SU-DHL-6 (cell line): ENCODE results near the gene SPINT1.

Source experiments
- H2AFZ ChIP-seq: fragments of 200-600 bp; sonication (generic); 2 replicates; pipeline ENCODE4 v1.6.1; 2014; ENCODE audit warnings: low read depth, mild to moderate bottlenecking, moderate library complexity, mixed read lengths, antibody characterized with exemption, low read length; ENCODE audit not compliant: severe bottlenecking
- H3F3A ChIP-seq: fragments of 200-600 bp; shearing (Covaris generic); 2 replicates; pipeline ENCODE4 v1.6.0; 2016; ENCODE audit warnings: antibody characterized with exemption, mild to moderate bottlenecking; ENCODE audit not compliant: insufficient read depth
- H3K27ac ChIP-seq: fragments of 200-600 bp; sonication (generic); 2 replicates; pipeline ENCODE4 v1.5.1; 2016; ENCODE audit warnings: low read depth, mild to moderate bottlenecking, low read length, moderate library complexity, mixed read lengths
- H3K27me3 ChIP-seq: fragments of 200-600 bp; sonication (generic), shearing (Covaris generic); 2 replicates; pipeline ENCODE4 v1.6.0; 2014; ENCODE audit warnings: mild to moderate bottlenecking, low read length
- H3K36me3 ChIP-seq: fragments of 200-600 bp; sonication (generic); 2 replicates; pipeline ENCODE4 v1.6.1; 2014; ENCODE audit warnings: mild to moderate bottlenecking, low read length, mixed read lengths
- H3K4me2 ChIP-seq: fragments of 300-600, 200-600 bp; shearing (Covaris generic), sonication (generic); 2 replicates; pipeline ENCODE4 v1.6.0; 2014; ENCODE audit warnings: low read length, low read depth, mild to moderate bottlenecking; ENCODE audit not compliant: poor library complexity, severe bottlenecking
- H3K4me3 ChIP-seq: fragments of 200-600 bp; sonication (generic); 2 replicates; pipeline ENCODE4 v1.5.1; 2014; ENCODE audit warnings: antibody characterized with exemption, low read length, mild to moderate bottlenecking, mixed read lengths; ENCODE audit not compliant: insufficient read depth, poor library complexity, severe bottlenecking
- H3K79me2 ChIP-seq: fragments of 200-600 bp; sonication (generic); 2 replicates; pipeline ENCODE4 v1.6.1; 2014; ENCODE audit warnings: mild to moderate bottlenecking, low read length, moderate library complexity; ENCODE audit not compliant: insufficient read depth
- H3K9ac ChIP-seq: fragments of 200-600 bp; sonication (generic); 2 replicates; pipeline ENCODE4 v1.7.0; 2014; ENCODE audit warnings: mild to moderate bottlenecking, low read length
- H3K9me2 ChIP-seq: fragments of 200-600 bp; sonication (generic); replicated peaks from 2 replicates; pipeline ENCODE4 v1.6.1; 2014; ENCODE audit warnings: low read length; ENCODE audit not compliant: insufficient read depth
- H3K9me3 ChIP-seq: fragments of 200-600 bp; sonication (generic); 2 replicates; pipeline ENCODE4 v1.6.1; 2014; ENCODE audit warnings: low read length, mixed read lengths; ENCODE audit not compliant: insufficient read depth
- H4K20me1 ChIP-seq: fragments of 200-600 bp; sonication (generic); 2 replicates; pipeline ENCODE4 v1.6.1; 2014; ENCODE audit warnings: low read depth, mild to moderate bottlenecking, antibody characterized with exemption, low read length, moderate library complexity, mixed read lengths
- EZH2phosphoT487 ChIP-seq: fragments of 200-600 bp; sonication (generic), shearing (Covaris generic); conservative IDR thresholded peaks from 2 replicates; pipeline ENCODE4 v1.6.1; 2018; ENCODE audit warnings: mild to moderate bottlenecking, antibody characterized with exemption, low read length, moderate library complexity, mixed read lengths
- TF ChIP-seq, protein P1 (sequence below): fragments of 200-600 bp; sonication (generic); IDR thresholded peaks from one replicate; pipeline ENCODE4 v1.5.1; 2017; ENCODE audit warnings: antibody characterized with exemption, mild to moderate bottlenecking, low read length, moderate library complexity; ENCODE audit not compliant: insufficient read depth, poor library complexity, severe bottlenecking

Gene SPINT1

GRCh38 chr15:40853241-40853890, 9.5 kb downstream of the SPINT1 start:
- Histone ChIP-seq H3K36me3 (no peaks in the 10 kb centered on the region), H3K4me3 (no peak overlapping the region), H3F3A (no peaks in the 10 kb centered on the region), H3K9me3 (no peaks in the 10 kb centered on the region), H3K27ac (no peak overlapping the region), H4K20me1 (no peaks in the 10 kb centered on the region), H3K9me2 (no peaks in the 10 kb centered on the region), H3K4me2 (no peak overlapping the region), H2AFZ (no peak overlapping the region), H3K9ac (no peak overlapping the region), H3K27me3 (no peaks in the 10 kb centered on the region), H3K79me2 (no peaks in the 10 kb centered on the region)
- TF ChIP-seq, protein P1, sequence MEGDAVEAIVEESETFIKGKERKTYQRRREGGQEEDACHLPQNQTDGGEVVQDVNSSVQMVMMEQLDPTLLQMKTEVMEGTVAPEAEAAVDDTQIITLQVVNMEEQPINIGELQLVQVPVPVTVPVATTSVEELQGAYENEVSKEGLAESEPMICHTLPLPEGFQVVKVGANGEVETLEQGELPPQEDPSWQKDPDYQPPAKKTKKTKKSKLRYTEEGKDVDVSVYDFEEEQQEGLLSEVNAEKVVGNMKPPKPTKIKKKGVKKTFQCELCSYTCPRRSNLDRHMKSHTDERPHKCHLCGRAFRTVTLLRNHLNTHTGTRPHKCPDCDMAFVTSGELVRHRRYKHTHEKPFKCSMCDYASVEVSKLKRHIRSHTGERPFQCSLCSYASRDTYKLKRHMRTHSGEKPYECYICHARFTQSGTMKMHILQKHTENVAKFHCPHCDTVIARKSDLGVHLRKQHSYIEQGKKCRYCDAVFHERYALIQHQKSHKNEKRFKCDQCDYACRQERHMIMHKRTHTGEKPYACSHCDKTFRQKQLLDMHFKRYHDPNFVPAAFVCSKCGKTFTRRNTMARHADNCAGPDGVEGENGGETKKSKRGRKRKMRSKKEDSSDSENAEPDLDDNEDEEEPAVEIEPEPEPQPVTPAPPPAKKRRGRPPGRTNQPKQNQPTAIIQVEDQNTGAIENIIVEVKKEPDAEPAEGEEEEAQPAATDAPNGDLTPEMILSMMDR, result no peak
- TF ChIP-seq EZH2phosphoT487, result no peak

DNA sequence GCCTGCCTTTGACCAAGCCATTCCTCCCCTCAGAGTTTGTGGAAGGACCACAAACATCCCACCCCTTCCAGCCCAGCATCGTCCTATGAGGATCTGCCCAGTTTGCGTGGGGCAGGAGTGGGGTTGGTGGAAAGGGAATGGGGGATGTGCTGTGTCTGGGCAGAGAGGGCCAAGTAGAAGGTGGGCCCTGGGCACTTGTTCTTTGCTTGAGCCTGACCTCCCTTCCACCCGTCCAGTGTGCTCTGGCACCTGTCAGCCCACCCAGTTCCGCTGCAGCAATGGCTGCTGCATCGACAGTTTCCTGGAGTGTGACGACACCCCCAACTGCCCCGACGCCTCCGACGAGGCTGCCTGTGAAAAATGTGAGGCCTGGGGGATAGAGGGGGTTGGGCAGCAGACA, 10.3 kb downstream of the SPINT1 start:
- Histone ChIP-seq H3K9ac (no peak overlapping the region), H3K9me2 (no peaks in the 10 kb centered on the region), H3K27me3 (no peaks in the 10 kb centered on the region), H3F3A (no peaks in the 10 kb centered on the region), H3K79me2 (no peaks in the 10 kb centered on the region), H3K36me3 (no peaks in the 10 kb centered on the region), H3K27ac (no peak overlapping the region), H3K4me3 (no peak overlapping the region), H2AFZ (no peak overlapping the region), H4K20me1 (no peaks in the 10 kb centered on the region), H3K4me2 (no peak overlapping the region), H3K9me3 (no peaks in the 10 kb centered on the region)
- TF ChIP-seq EZH2phosphoT487, result no peak

DNA sequence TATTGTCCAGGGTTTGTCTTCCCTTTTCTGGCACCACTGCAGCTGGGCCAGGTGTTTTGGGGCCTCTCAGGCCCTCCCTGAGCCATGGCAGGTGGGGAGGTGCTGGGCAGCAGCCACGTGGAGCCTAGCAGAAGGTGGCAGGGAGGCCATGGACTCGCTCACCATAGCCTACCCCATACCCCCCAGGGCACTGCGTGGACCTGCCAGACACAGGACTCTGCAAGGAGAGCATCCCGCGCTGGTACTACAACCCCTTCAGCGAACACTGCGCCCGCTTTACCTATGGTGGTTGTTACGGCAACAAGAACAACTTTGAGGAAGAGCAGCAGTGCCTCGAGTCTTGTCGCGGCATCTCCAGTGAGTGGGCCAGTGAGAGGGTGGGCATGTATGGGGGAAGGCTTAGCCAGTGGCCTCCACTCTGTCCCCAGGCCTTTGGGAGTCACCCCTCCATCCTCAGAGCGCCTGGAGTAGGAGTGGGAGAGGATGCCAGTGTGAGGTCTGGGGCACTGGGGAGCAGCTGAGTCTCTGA, 11.9 kb downstream of the SPINT1 start:
- no peak for TF ChIP-seq EZH2phosphoT487
- TF ChIP-seq, protein P1, result no peak
- Histone ChIP-seq H3K9ac (no peak overlapping the region), H3K9me3 (no peaks in the 10 kb centered on the region), H3K4me3 (no peak overlapping the region), H3K79me2 (no peaks in the 10 kb centered on the region), H3F3A (no peaks in the 10 kb centered on the region), H3K9me2 (no peaks in the 10 kb centered on the region), H3K4me2 (no peak overlapping the region), H3K27me3 (no peaks in the 10 kb centered on the region), H3K27ac (no peak overlapping the region), H2AFZ (no peak overlapping the region), H3K36me3 (no peaks in the 10 kb centered on the region), H4K20me1 (no peaks in the 10 kb centered on the region)

DNA sequence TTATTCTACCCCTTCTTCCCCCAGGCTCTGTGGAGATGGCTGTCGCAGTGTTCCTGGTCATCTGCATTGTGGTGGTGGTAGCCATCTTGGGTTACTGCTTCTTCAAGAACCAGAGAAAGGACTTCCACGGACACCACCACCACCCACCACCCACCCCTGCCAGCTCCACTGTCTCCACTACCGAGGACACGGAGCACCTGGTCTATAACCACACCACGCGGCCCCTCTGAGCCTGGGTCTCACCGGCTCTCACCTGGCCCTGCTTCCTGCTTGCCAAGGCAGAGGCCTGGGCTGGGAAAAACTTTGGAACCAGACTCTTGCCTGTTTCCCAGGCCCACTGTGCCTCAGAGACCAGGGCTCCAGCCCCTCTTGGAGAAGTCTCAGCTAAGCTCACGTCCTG, 12.9 kb downstream of the SPINT1 start:
- H3K9ac ChIP-seq, result no peak overlapping the region
- H3K27ac ChIP-seq, result no peak overlapping the region
- H3K9me2 ChIP-seq, result no peaks in the 10 kb centered on the region
- no peaks in the 10 kb centered on the region for H3K27me3 ChIP-seq
- H3F3A ChIP-seq, result no peaks in the 10 kb centered on the region
- no peaks in the 10 kb centered on the region for H3K79me2 ChIP-seq
- no peaks in the 10 kb centered on the region for H3K36me3 ChIP-seq
- H2AFZ ChIP-seq, result no peak overlapping the region
- no peak overlapping the region for H3K4me2 ChIP-seq
- no peaks in the 10 kb centered on the region for H3K9me3 ChIP-seq
- no peaks in the 10 kb centered on the region for H4K20me1 ChIP-seq
- no peak overlapping the region for H3K4me3 ChIP-seq
- no peak for TF ChIP-seq EZH2phosphoT487
- TF ChIP-seq, protein P1, result no peak
